ENCODE data around the gene NYAP1. TPM values are rescaled to one million over a fixed set of nuclear protein-coding genes. Genes with fewer than 3 reads are reported as not detected.

The NYAP1 gene
- polyA plus RNA-seq, 1 donor (not counting 4 experiments of a cell fraction or from before 2014, with no cell fraction given): 0.16 TPM

- Histone ChIP-seq H3K4me1 (ENCODE audit: control insufficient read depth, extremely low read depth, insufficient read depth, low read length) (peaks cover 7% of the 10 kb centered on the region), H3K36me3 (ENCODE audit: control insufficient read depth in 2 of 2, extremely low read depth in 1 of 2, insufficient read depth in 2 of 2, low read length in 2 of 2) (no peaks in the 10 kb centered on the region), H2AFZ (ENCODE audit: control insufficient read depth, low read length) (peak overlapping the region; percentile 71), H3K9me3 (ENCODE audit: control insufficient read depth, low read depth, low read length) (no peaks in the 10 kb centered on the region), H3K27me3 (ENCODE audit: control insufficient read depth, extremely low read depth, insufficient read depth, low read length) (no peaks in the 10 kb centered on the region), H3K9me1 (ENCODE audit: control insufficient read depth, extremely low read depth, insufficient read depth, low read length) (no peaks in the 10 kb centered on the region), H3K9ac (ENCODE audit: control insufficient read depth, extremely low read depth, insufficient read depth, low read length) (peak overlapping the region; percentile 55), H3K4me2 (ENCODE audit: control insufficient read depth, extremely low read depth, insufficient read depth, low read depth, low read length) (peak overlapping the region; percentile 30), H3K27ac (ENCODE audit: control insufficient read depth, insufficient read depth, low read length) (peak overlapping the region; percentile 71), H3K4me3 (ENCODE audit: control insufficient read depth in 2 of 3, extremely low read depth in 1 of 3, insufficient read depth in 2 of 3, low read depth in 1 of 3, low read length in 3 of 3) (no peak overlapping the region), H4K20me1 (ENCODE audit: control insufficient read depth, extremely low read depth, insufficient read depth, low read length) (no peaks in the 10 kb centered on the region), H3K79me2 (ENCODE audit: control insufficient read depth, insufficient read depth, low read length) (no peaks in the 10 kb centered on the region)
- FAIRE-seq: peak; percentile 96
- dilution Hi-C loops (cut with MboI; ENCODE audit: extremely low pct_ligation_motif_present, low sequenced_read_pairs): no loop called here
- TF ChIP-seq CTCF (optimal IDR thresholded peaks at IDR 0.05 in 1 of 3, IDR thresholded peaks at IDR 0.05 in 1 of 3, conservative IDR thresholded peaks at IDR 0.05 in 1 of 3; ENCODE audit: extremely low read depth in 1 of 3, insufficient read depth in 2 of 3, low read length in 3 of 3) (no peak), EZH2 (IDR thresholded peaks at IDR 0.05; ENCODE audit: low read length) (no peak)
- peak; percentile 81 for DNase-seq (ENCODE audit: low read depth, low spot score)
Measured at GRCh38 chr7:100509231-100509630, 25.5 kb downstream of the NYAP1 start.

GRCh38 chr7:100510437-100511239, 26.9 kb downstream of the NYAP1 start:
- dilution Hi-C loops (cut with MboI; ENCODE audit: extremely low pct_ligation_motif_present, low sequenced_read_pairs): no loop called here
- DNase-seq (ENCODE audit: low read depth, low spot score) (no peak), FAIRE-seq (no peak)
- TF ChIP-seq EZH2 (IDR thresholded peaks at IDR 0.05; ENCODE audit: low read length) (no peak), CTCF (optimal IDR thresholded peaks at IDR 0.05 in 1 of 3, IDR thresholded peaks at IDR 0.05 in 1 of 3, conservative IDR thresholded peaks at IDR 0.05 in 1 of 3; ENCODE audit: extremely low read depth in 1 of 3, insufficient read depth in 2 of 3, low read length in 3 of 3) (no peak)
- H4K20me1 ChIP-seq (ENCODE audit: control insufficient read depth, extremely low read depth, insufficient read depth, low read length): no peaks in the 10 kb centered on the region
- no peaks in the 10 kb centered on the region for H3K9me1 ChIP-seq (ENCODE audit: control insufficient read depth, extremely low read depth, insufficient read depth, low read length)
- no peaks in the 10 kb centered on the region for H3K36me3 ChIP-seq (ENCODE audit: control insufficient read depth in 2 of 2, extremely low read depth in 1 of 2, insufficient read depth in 2 of 2, low read length in 2 of 2)
- no peak overlapping the region for H3K4me3 ChIP-seq (ENCODE audit: control insufficient read depth in 2 of 3, extremely low read depth in 1 of 3, insufficient read depth in 2 of 3, low read depth in 1 of 3, low read length in 3 of 3)
- no peaks in the 10 kb centered on the region for H3K79me2 ChIP-seq (ENCODE audit: control insufficient read depth, insufficient read depth, low read length)
- H3K9ac ChIP-seq (ENCODE audit: control insufficient read depth, extremely low read depth, insufficient read depth, low read length): no peak overlapping the region
- H3K4me1 ChIP-seq (ENCODE audit: control insufficient read depth, extremely low read depth, insufficient read depth, low read length): peaks cover 15% of the 10 kb centered on the region
- no peaks in the 10 kb centered on the region for H3K27me3 ChIP-seq (ENCODE audit: control insufficient read depth, extremely low read depth, insufficient read depth, low read length)
- no peak overlapping the region for H3K4me2 ChIP-seq (ENCODE audit: control insufficient read depth, extremely low read depth, insufficient read depth, low read depth, low read length)
- no peak overlapping the region for H3K27ac ChIP-seq (ENCODE audit: control insufficient read depth, insufficient read depth, low read length)
- H3K9me3 ChIP-seq (ENCODE audit: control insufficient read depth, low read depth, low read length): no peaks in the 10 kb centered on the region
- H2AFZ ChIP-seq (ENCODE audit: control insufficient read depth, low read length): no peak overlapping the region
